SJSA1 (cell line): Measurements from ENCODE around the gene APOM. TPM values are rescaled to one million over a fixed set of nuclear protein-coding genes. Genes with fewer than 3 reads are reported as not detected.
A peak's percentile ranks its signal among the peaks of the same experiment; 100 is the strongest.

ENCODE experiments used
- DNase-seq, 2 experiments: peaks; one replicate each; pipeline ENCODE4 v3.0.0-alpha.2; 2015 to 2020; ENCODE audit warnings: low spot score in 2 of 2, low read depth in 1 of 2
- H3K27ac ChIP-seq: fragments of 250-450 bp; sonication (Bioruptor Pico); 2 replicates; pipeline ENCODE4 v1.5.1; 2020; ENCODE audit warnings: mild to moderate bottlenecking, moderate library complexity
- H3K27me3 ChIP-seq: fragments of 250-450 bp; sonication (Bioruptor Pico); replicated peaks from 2 replicates; pipeline ENCODE4 v1.5.1; 2020; ENCODE audit warnings: mild to moderate bottlenecking, moderate library complexity
- H3K36me3 ChIP-seq: fragments of 250-450 bp; sonication (Bioruptor Pico); 2 replicates; pipeline ENCODE4 v1.5.1; 2020; ENCODE audit warnings: mild to moderate bottlenecking
- H3K4me1 ChIP-seq: fragments of 250-450 bp; sonication (Bioruptor Pico); replicated peaks from 2 replicates; pipeline ENCODE4 v1.6.1; 2021; ENCODE audit warnings: mild to moderate bottlenecking
- H3K4me3 ChIP-seq: fragments of 250-450 bp; sonication (Bioruptor Pico); 2 replicates; pipeline ENCODE4 v1.5.1; 2020; ENCODE audit warnings: mild to moderate bottlenecking
- H3K9me3 ChIP-seq: fragments of 250-450 bp; sonication (Bioruptor Pico); replicated peaks from 2 replicates; pipeline ENCODE4 v1.5.1; 2020; ENCODE audit warnings: mild to moderate bottlenecking
- total RNA-seq: library from RNA; depleted of rRNA; stranded (reverse); fragments of >200 nt; shearing (Covaris generic); gene quantifications from 2 replicates; pipeline ENCODE4 v1.2.3, GENCODE V29; 2014

The APOM gene
- total RNA-seq, 1 experiment from 2014 or later: 1.1 TPM

GRCh38 chr6:31658158-31658688 lies 2.5 kb downstream of the APOM start:
- Histone ChIP-seq H3K9me3 (no peaks in the 10 kb centered on the region), H3K4me1 (peaks cover 25% of the 10 kb centered on the region), H3K36me3 (peaks cover 30% of the 10 kb centered on the region), H3K4me3 (no peak overlapping the region), H3K27me3 (no peaks in the 10 kb centered on the region), H3K27ac (no peak overlapping the region)
- no peak for DNase-seq

- Histone ChIP-seq H3K27ac (no peak overlapping the region), H3K27me3 (no peaks in the 10 kb centered on the region), H3K4me1 (peaks cover 28% of the 10 kb centered on the region), H3K36me3 (peaks cover 36% of the 10 kb centered on the region), H3K4me3 (peak overlapping the region; percentile 56), H3K9me3 (no peaks in the 10 kb centered on the region)
- no peak for DNase-seq
Measured at GRCh38 chr6:31658983-31659648, 3.4 kb downstream of the APOM start.

GRCh38 chr6:31659649-31660380 lies 4.1 kb downstream of the APOM start:
- Histone ChIP-seq H3K27me3 (no peaks in the 10 kb centered on the region), H3K4me3 (peak overlapping the region; percentile 56), H3K9me3 (no peaks in the 10 kb centered on the region), H3K4me1 (peaks cover 33% of the 10 kb centered on the region), H3K27ac (peak overlapping the region; percentile 30; the same call in 1 of the 2 replicates), H3K36me3 (peaks cover 36% of the 10 kb centered on the region)
- DNase-seq: peak in 1 of 2 experiments; percentile 35

- Histone ChIP-seq H3K36me3 (peaks cover 36% of the 10 kb centered on the region), H3K4me1 (peaks cover 33% of the 10 kb centered on the region), H3K9me3 (no peaks in the 10 kb centered on the region), H3K4me3 (peak within 1 kb of the TSS; percentile 56), H3K27ac (peak within 1 kb of the TSS; percentile 30; the same call in 1 of the 2 replicates), H3K27me3 (no peaks in the 10 kb centered on the region)
- DNase-seq: peak; percentile 64 to 84
Measured at GRCh38 chr6:31660381-31661261, 4.9 kb downstream of the APOM start, which contains the start of gene C6orf47. Gene C6orf47, minus strand, starts transcription at chr6:31660778. Its CDS starts 831 bp downstream, at chr6:31659947.

- no peaks in the 10 kb centered on the region for H3K27me3 ChIP-seq
- H3K9me3 ChIP-seq: no peaks in the 10 kb centered on the region
- DNase-seq: no peak
- H3K36me3 ChIP-seq: peaks cover 42% of the 10 kb centered on the region
- no peak overlapping the region for H3K27ac ChIP-seq
- H3K4me3 ChIP-seq: peak overlapping the region; percentile 56
- peaks cover 33% of the 10 kb centered on the region for H3K4me1 ChIP-seq
Measured at GRCh38 chr6:31661262-31662123, 5.8 kb downstream of the APOM start.

- no peaks in the 10 kb centered on the region for H3K27me3 ChIP-seq
- no peaks in the 10 kb centered on the region for H3K9me3 ChIP-seq
- H3K4me3 ChIP-seq: no peak overlapping the region
- DNase-seq: no peak
- peaks cover 49% of the 10 kb centered on the region for H3K36me3 ChIP-seq
- H3K4me1 ChIP-seq: peaks cover 40% of the 10 kb centered on the region
- no peak overlapping the region for H3K27ac ChIP-seq
Measured at GRCh38 chr6:31662124-31662723, 6.5 kb downstream of the APOM start.

GRCh38 chr6:31663126-31663960 lies 7.6 kb downstream of the APOM start:
- no peak overlapping the region for H3K4me3 ChIP-seq
- no peaks in the 10 kb centered on the region for H3K27me3 ChIP-seq
- DNase-seq: no peak
- H3K36me3 ChIP-seq: peaks cover 49% of the 10 kb centered on the region
- H3K4me1 ChIP-seq: peaks cover 41% of the 10 kb centered on the region
- H3K27ac ChIP-seq: no peak overlapping the region
- no peaks in the 10 kb centered on the region for H3K9me3 ChIP-seq

- Histone ChIP-seq H3K9me3 (no peaks in the 10 kb centered on the region), H3K27ac (peak overlapping the region; percentile 92), H3K27me3 (no peaks in the 10 kb centered on the region), H3K36me3 (peaks cover 53% of the 10 kb centered on the region), H3K4me1 (peaks cover 37% of the 10 kb centered on the region), H3K4me3 (peak overlapping the region; percentile 75)
- peak; percentile 58 to 75 for DNase-seq
Measured at GRCh38 chr6:31663961-31664789, 8.5 kb downstream of the APOM start.

- H3K36me3 ChIP-seq: peaks cover 57% of the 10 kb centered on the region
Measured at GRCh38 chr6:31664790-31665500, 9.3 kb downstream of the APOM start, which contains the start of gene GPANK1. Gene GPANK1, minus strand, starts transcription at chr6:31664997. Its CDS starts 519 bp downstream, at chr6:31664478.

GRCh38 chr6:31665501-31666336 lies 10.0 kb downstream of the APOM start, which contains the start of gene CSNK2B:
Gene CSNK2B, plus strand, starts transcription at chr6:31666080. Its CDS starts 752 bp downstream, at chr6:31666832.
- no peaks in the 10 kb centered on the region for H3K9me3 ChIP-seq
- peaks cover 64% of the 10 kb centered on the region for H3K36me3 ChIP-seq
- peak; percentile 97 to 98 for DNase-seq
- H3K27me3 ChIP-seq: no peaks in the 10 kb centered on the region
- peak within 1 kb of the TSS; percentile 75 for H3K4me3 ChIP-seq
- H3K27ac ChIP-seq: peak within 1 kb of the TSS; percentile 92
- peaks cover 28% of the 10 kb centered on the region for H3K4me1 ChIP-seq

More at GRCh38 chr6:31664790-31665500, 9.3 kb downstream of the APOM start, which contains the start of gene GPANK1:
- Histone ChIP-seq H3K4me3 (peak within 1 kb of the TSS; percentile 75), H3K9me3 (no peaks in the 10 kb centered on the region), H3K27ac (peak within 1 kb of the TSS; percentile 92), H3K27me3 (no peaks in the 10 kb centered on the region), H3K4me1 (peaks cover 29% of the 10 kb centered on the region)
- DNase-seq: peak; percentile 90 to 92
